RPMI8226 (cell line): ENCODE results near the gene PARM1.

ENCODE experiments used
- DNase-seq: peaks from one replicate; pipeline ENCODE4 v3.0.0-alpha.2; 2015

The PARM1 gene, protein sequence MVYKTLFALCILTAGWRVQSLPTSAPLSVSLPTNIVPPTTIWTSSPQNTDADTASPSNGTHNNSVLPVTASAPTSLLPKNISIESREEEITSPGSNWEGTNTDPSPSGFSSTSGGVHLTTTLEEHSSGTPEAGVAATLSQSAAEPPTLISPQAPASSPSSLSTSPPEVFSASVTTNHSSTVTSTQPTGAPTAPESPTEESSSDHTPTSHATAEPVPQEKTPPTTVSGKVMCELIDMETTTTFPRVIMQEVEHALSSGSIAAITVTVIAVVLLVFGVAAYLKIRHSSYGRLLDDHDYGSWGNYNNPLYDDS

DNA sequence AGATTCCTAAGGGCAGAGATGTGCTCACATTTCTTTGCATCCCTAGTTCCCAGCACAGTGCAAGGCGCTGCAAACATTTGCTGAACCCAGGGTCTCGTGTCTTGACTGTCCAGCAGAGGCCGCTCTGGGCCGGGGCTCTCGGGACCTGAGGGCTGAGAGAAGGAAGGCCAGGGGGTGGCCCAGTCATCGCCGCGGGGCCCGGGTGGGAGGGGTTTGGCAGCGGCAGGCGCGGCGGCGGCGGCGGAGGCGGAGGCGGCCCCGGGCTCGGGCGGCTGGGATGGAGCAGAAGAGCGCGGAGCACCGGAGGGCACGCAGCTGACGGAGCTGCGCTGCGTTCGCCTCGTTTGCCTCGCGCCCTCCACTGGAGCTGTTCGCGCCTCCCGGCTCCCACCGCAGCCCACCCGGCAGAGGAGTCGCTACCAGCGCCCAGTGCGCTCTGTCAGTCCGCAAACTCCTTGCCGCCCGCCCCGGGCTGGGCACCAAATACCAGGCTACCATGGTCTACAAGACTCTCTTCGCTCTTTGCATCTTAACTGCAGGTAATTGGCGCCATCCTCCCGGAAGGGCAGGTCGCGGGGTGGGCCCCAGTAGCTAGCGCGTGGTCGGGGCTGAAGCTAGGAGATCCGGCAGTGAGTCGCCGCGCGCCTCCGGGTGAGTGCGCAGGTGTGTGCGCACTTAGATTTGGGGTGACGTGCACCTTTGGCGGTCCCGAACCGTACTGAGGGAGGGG, at the start of gene PARM1:
Gene PARM1 (plus strand): TSS at position 285 of the 730 bp plus-strand sequence. CDS start 212 bp downstream, at position 497.
- DNase-seq, result peak; percentile 88

DNA sequence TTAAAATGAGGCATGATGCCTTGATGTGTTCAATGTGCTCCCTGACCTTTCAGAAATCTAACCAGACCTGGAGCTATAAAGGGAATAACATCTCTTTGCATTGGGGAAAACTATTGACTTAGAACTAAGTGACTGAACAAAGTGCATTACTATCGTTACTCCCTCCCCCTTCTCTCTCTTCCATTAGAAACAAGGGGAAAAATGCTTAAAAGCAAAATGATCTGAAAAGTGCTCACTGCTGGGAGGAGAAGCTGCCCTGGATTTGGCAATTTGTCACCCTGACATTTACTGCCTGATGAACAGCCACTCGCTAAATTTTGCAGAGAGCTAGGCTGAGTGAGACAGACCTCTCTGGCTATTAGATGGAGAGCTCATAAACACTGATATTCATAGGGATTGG, 48.6 kb upstream of the PARM1 start:
- DNase-seq, result no peak

DNA sequence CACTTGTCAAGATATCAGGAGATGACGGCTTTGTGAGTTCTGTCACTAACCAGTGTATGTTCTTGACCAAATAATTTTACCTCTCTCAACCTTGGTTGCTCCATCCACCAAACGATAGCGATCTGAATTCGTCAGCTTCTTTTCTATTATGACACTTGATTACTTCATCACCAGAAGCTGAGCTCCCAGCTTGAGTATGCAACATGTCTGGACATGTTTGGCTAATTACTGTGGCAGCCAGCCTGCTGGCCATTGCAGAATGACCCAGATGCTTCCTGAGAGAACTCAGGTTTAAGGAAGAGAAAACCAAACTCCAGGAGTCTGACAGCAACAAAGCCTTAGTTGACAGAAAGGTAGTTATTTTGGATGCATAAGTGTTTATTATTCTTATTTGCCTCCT, 46.4 kb upstream of the PARM1 start:
- no peak for DNase-seq

DNA sequence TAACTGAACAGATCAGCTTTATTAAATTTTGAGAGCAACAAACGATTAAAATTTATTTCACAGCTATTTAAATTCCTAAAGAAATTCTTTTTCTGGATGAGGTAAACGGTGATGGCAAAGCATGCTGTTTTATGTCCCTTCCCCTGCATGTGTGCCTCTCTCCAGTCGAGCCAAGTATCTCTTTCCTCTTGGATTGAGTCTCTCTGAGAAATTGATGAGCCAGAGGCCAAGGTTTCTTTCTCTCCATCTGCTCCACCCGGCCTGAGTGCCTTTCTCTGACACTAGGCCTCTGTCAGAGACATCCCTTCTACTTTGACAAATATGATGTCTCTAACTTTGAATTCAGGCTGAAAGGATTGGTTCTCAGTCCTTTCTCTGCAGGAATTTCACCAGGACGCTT, 42.6 kb upstream of the PARM1 start:
- DNase-seq, result no peak

DNA sequence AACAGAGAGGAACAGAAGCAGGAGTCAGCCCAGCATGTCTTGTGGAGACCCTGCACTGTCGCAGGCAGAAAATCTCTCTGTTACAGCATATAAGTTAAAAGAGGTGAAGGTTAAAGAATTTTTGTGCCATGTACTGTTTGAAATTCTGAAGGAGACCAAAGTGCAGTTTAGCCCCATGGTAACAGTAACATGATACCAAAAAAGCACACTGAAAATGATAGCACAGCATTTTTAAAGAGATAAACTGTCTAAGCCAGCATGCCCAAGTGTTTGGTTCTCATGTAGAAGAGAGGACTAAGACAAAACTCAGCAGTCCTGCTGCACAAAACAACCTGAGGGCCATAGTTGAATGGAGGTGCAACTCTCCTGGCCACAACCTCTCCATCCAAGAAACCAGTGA, 41.9 kb upstream of the PARM1 start:
- peak; percentile 6 for DNase-seq

DNA sequence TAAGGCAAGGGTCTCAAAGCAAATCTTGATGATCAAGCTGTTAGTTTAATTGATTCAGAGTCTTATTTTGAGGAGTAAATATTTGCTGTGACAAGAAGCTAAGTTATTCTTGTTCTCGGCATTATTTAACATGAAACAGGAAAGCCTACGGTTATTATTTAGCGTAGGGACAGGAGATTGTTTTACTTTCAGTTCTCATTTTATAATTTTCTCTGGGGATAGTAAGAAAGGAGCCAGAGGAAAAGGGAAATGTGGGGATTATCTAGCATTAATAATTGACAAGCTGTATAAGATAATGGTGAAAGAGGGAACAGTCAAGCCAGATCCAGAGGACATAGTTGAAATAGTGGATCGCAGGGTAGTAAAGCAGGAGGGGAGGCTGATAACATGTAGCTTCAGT, 39.7 kb upstream of the PARM1 start:
- no peak for DNase-seq

DNA sequence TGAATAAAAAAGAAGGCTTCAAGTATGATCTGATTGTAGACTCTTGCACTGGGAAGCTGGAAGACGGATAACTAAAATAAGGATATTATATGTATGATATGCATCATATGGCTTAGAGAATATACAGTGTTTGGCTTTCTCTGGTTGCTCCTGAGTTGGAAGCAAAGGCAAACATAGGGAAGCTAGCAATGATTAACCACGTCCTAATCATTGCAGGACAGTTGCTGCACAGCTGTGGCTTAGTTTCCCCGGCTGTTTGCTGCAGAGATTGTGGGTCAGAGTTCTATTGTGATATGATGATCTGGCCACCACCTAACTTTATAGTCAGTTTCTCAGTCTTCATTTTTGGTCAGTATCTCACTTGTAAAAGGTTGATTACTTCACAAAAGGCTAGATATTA, 36.3 kb upstream of the PARM1 start:
- no peak for DNase-seq

DNA sequence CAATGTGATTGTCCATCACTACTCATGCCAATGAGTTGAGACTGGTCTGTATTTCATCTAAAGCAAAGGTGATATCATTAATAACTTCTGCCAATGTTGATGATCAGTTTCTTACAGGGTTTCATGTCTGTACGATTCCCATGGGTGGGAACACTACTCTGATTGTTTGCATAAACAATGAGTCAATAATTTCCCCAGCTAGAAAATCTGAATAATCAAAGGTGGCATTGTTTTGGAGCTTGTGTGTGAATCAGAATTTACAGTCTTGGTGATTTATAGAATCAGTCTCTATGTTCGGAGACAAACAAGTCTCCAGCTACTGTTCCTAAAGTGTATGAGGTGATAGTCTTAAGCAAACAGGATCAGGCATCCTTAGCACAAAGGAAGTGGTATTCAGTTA, 35.5 kb upstream of the PARM1 start:
- no peak for DNase-seq

DNA sequence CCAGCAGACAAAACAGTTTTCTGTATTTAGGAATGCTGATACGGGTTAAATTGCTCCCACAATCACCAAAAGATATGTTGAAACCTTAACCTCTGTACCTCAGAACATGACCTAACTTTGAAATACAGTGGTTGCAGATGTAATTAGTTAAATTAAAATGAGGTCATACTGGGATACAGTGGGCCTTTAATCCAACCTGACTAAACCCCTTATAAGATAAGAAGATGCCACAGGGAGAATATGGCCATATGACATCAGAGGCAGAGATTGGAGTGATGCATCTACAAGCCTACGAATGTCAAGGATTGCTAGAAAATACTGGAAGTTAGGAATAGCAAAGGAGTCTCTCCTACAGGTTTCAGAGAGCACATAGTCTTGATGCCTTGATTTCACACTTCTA, 32.1 kb upstream of the PARM1 start:
- no peak for DNase-seq

DNA sequence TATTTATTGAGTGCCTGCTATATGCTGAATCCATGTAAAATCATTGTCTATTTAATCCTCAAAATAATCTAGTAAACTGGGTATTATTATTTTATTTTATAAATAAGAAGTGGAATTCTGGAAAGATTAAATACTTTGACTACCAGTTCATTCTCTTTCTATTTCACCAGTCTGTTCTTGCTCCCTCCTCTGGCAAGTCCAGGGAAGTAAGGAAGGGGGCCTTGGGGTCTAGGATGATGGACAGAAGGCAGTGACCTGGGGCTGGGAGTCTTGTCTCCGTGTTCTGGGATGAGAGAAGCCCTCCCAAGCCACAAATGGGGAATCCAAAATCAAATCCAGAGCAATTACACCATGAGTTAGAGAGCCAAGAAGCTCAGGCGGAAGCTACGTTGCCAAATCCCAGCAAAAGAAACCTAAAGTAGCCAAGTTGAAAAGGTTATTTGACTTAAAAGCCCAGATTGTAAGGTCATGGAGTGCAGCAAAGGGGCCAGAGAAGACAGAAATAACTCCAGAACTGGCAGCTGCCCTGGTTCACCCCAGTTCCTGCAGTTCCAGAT, 28.3 kb upstream of the PARM1 start:
- no peak for DNase-seq

DNA sequence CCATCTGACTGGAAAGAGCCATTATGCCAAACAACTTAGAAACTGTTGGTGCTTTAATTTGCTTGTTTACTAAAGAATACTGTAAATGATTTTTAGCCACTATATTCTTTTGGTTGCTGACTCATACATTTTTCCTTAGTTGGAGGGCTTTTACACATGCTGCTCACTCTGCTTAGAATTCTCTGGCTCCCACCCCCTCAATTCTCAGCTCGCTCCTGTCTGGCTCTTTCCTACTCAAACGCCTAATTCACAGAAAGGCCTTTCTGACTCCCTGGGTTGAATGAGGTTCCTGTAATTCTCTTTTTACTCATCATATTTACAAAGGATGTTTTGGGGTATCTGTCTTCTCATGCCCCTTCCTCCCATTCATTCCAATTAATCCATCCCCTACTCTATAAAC, 26.1 kb upstream of the PARM1 start:
- DNase-seq, result no peak

DNA sequence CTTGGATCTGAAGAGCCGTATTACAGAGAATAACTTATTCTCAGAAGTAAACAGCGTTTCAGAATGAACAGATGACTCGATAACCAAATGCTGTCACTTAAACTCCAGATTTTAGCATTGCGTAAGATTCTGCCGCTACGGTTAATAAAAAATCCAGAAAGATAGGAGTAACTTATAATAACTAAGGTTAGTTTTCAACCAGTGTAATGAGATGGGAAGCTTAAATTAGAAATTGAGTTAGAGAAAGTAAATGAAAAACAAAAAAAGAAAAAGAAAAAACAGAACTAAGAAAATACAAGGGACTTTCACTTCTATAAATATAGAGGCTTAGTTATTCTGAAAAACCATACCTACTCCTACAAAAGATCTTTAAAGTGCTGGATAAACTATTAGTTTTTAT, 13.1 kb upstream of the PARM1 start:
- no peak for DNase-seq

DNA sequence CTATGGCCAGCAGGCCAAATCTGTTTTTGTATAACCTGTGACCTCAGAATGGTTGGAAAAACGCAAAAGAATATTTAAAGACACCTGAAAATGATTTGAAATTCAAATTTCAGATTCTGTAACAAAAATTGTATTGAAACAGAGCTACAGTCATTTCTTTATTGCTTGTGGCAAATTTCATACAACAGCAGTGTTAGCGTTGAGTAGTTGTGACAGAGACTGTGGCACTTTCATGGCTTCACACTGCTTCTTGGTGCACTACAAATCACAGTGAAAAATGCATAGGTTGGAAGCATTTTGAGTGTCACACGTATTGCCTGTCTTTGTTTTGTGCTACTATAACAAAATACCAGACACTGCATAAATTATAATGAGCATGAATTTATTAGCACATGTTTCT, 12.2 kb upstream of the PARM1 start:
- DNase-seq, result no peak

DNA sequence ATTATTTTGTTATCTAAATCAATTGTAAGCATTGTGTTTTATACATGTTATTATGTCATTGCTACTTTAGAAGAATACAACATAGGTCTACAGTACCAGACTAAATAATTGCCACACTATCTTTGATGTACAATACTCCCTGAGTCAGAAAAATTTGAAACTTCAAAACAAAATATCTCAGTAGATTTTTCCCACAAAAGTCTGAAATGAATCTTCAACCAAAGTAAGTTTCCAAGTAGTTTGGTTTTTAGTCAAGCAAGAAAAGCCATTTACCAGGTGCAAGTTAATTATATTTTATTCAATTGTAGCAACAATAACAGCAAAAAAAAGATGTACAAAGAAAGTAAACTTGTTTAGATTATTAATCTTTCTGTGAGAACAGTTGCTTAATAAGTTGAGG, 11.4 kb upstream of the PARM1 start:
- no peak for DNase-seq

DNA sequence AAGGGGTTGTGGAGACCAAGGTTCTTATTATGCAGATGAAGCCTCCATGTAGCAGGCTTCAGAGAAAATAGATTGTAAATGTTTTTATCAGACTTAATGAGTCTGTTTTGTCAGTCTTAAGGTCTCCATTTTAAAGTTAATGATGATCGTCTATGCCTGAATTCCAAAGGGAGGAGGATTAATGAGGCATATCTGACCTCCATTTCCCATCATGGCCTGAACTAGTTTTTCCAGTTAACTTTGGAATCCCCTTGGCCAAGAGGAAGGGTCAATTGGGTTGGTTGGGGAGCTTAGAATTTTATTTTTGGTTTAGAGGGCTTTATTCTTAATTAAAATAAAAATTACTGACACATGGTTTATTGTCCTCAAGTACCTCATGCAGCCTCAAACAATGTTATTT, 6.9 kb upstream of the PARM1 start:
- DNase-seq, result no peak

DNA sequence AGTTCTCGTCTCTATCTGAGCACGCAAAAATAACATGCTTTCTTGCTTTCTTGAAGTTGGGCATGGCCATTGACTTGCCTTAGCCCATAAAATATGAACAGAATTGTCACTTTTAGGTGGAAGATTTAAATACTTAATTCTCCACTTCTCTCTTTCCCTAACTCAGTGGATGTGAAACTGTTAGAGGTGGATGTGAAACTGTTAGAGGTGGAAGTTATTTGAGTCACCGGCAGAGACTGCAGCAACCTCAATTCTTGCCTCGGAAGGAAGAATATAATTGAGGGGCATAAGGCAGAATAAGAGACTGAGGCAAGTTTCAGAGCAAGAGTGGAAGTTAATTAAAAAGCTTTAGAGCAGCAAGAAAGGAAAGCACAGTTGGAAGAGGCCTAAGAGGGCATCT, 2.8 kb upstream of the PARM1 start:
- peak; percentile 25 for DNase-seq

DNA sequence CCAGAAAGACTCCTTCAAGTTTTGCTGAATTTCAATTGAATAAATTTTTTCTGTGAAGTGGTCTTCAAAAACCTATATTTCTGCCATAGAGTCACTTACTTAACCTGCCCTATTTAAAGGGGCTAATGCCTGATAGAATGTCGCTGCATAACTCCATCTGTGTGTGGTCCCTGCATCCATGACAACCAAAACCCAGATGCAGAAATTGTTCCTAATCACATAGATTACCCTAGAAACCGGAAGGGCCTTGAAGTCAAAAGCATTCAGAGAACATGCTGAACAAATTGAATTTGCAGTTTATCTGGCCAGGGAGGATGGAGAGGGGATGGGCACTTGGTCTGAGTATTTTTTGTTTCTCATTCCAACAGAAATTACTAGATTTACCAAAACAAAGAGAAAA, 1.5 kb upstream of the PARM1 start:
- DNase-seq, result no peak

DNA sequence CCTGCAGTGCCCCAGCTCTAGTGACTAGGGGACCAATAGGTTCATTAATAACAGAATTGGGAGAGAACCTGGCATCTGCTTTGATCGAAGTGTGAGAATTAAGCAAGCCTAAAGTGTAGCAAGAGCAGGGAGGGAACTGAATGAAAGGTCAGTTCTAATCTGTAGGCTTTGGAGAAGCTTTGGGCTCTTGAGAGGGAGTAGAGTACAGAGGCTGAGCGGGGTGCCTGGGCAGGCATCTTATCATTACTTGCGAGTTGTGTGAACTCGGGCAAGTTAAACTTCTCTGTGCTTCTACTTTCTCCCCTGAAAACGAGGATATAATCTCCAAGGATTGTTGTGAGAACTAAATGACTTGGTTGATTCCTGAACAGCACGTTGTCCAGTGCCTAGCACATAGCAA, 906 bp upstream of the PARM1 start:
- no peak for DNase-seq

DNA sequence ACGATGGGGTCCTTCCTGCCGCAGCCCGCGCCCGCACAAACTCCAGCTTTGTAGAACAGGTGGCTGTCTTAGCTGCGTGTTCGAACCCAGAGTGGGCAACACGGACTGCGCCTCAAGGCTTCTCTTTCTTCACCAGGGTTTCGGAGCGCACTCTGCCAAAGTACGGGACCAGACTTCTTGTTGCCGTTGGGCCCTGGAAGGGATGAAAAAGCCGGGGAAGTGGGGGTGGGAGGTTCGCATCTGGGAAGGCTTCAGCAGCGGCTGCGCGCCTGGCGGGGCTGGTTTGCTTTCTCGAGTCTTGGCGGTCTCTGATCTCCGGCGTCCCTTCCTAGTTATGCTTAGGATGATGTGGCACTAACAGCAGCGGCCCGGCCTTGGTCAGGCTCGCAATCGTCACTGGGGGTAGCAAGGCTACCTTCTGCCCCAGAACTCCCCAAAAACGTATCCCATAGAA, 673 bp downstream of the PARM1 start:
- peak; percentile 7 for DNase-seq

DNA sequence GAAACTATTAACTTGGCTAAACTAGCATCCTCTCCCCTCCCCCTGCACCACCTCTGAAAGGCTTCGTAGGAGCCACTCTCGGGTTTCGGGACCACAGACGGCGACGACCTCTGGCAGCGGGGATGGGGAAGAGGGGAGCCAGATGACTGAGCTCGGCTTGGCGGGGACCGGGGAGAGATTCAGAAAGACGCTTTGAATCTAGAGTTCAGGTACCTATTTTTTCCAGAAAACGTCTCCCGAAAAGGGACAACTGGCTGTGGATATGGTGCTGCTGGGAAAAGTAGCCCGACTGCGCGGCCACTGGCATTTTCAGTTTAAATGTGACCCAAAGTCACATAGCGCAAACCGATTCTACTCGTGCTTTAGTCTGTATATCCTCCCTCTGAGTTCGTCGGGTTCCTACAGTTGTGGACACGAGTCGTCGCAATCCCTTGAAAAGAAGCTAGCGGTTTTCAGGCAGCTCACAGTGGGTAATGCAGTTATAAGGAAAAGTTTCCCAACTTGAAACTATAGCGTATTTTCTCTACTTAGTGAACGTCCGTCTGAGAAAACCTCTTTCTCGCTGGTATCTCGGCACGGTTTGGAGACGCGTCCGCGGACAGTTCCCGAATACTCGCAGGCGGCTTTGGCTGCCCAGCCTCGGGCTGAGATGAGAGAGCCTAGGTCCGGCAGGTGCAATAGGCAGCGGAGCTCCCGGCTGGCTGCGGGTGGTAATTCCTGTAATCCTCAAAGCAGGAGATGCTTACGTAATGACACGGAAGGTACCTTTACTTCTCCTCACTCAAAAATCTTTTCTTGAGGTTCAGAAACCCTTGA, 1.3 kb downstream of the PARM1 start:
- peak; percentile 4 for DNase-seq

DNA sequence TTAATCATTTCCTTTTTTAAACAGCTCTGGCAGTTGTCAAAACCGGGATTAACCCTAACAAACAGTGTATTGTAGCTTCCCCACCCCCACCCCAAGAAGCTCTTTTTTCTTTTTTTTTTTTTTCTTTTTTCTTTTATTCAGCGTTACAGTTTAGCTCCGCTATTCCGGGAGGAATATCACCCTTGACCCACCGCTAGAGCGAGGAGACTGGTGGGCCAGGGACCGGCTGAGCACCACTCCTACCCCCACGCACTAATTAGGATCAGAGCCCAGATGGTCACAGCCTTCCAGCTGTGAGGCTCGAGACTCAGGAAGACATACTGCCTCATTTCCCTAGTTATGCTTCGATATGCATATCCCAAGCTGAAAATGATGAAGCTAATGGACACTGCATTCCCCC, 2.0 kb downstream of the PARM1 start:
- DNase-seq, result no peak

DNA sequence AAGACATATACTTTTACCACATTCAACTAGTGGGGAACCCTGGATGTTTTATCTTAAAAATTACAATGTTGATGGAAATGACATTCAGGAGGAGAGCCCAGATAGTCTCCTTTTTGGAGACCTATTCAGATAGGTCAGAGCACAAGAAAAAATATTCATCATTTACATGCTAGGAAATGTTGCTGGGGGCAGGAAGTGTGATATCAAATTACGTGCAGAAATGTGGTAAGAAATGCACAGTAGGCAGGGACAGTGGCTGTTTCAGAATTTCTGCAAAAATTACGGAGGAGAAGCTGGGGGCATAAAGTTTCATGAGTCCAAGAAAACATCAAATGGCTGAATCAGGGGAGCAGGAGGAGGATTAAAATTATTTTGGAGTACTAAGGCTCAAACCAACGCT, 8.2 kb downstream of the PARM1 start:
- DNase-seq, result no peak

DNA sequence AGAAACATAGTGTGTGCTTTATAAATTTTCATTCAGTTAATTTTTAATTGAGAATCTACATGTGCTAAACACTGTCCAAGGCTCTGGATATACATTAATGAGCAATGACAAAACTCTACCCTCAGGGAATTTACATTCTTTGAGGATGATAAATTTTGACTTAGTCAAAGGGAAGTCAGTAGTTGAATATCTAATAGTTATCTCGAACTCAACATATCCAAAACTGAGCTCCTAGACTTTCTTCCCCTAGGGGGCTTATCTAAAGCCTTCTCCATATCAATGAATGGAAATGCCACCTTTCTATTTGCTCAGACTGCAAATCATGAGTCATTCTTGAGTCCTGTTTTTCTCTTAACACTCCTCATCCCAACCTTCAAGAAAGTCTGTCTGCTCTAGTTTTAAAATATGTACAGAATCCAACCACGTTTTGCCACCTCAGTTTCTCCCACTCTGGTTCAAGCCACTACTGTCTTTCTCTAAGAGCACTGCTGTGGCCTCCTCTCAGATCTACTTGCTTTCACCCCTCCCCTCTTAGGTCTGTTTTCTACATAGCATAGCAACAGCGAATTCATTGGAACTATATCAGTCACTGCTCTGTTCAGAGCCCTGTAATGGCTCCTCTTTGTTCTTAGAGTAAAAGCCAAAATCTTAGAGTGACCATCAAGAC, 9.5 kb downstream of the PARM1 start:
- DNase-seq, result no peak
